HepG2 (cell line): ENCODE results near the gene CCDC120. TPM values are rescaled to one million over a fixed set of nuclear protein-coding genes. Genes with fewer than 3 reads are reported as not detected.

Source experiments
- ATAC-seq: fragments of 200-7000 bp; cut with Tn5 transposase; 3 replicates; pipeline ENCODE4 v1.9.1; 2020; ENCODE audit warnings: mild to moderate bottlenecking, moderate library complexity
- BruUV-seq: library from RNA; stranded (reverse); fragments of 400-500 nt; replicated peaks from 2 replicates; lab custom pipeline; 2021; lab: Mats Ljungman, UMichigan
- CTCF ChIA-PET: fragments of 300-600 bp; formaldehyde crosslinking; extraction: SDS; loops from one replicate; lab custom pipeline; 2021; ENCODE audit warnings: low total read pairs, inconsistent platforms, low intra/inter-chr PET ratio; lab: Yijun Ruan, JAX
- POLR2A ChIA-PET: fragments of 350-600 bp; sonication (Branson Sonifier 250); formaldehyde crosslinking; loops from one replicate; lab custom pipeline; 2020; ENCODE audit warnings: antibody characterized with exemption, inconsistent platforms; lab: Yijun Ruan, JAX
- DNase-seq: peaks from one replicate; pipeline ENCODE4 v3.0.0-alpha.2; 2015; ENCODE audit warnings: low spot score
- FAIRE-seq: peaks from 3 replicates; lab custom pipeline; 2011; peaks lifted over from hg19 to GRCh38; lab: Jason Lieb, UNC
- H2AFZ ChIP-seq: one replicate; pipeline ENCODE4 v1.6.1; 2011; ENCODE audit warnings: low read length, inconsistent platforms
- H3K27ac ChIP-seq: fragments of 300-600 bp; 3 replicates; pipeline ENCODE4 v1.8.0; 2011; ENCODE audit warnings: mixed run types, mild to moderate bottlenecking, mixed read lengths, low read length, inconsistent platforms; ENCODE audit not compliant: insufficient read depth; ENCODE audit errors: extremely low read length
- H3K27me3 ChIP-seq, 2 experiments: fragments of 200-600 bp in 1 of 2; 2 replicates in 1 of 2; 3 replicates in 1 of 2; pipeline versions ENCODE4 v1.6.0 to v1.8.0; 2011; ENCODE audit warnings: low read length in 2 of 2, mild to moderate bottlenecking in 2 of 2, moderate library complexity in 2 of 2, inconsistent platforms in 1 of 2; ENCODE audit not compliant: insufficient read depth in 2 of 2, control insufficient read depth in 1 of 2
- H3K36me3 ChIP-seq, 2 experiments: fragments of 200-600 bp in 1 of 2; replicated peaks in 1 of 2; 2 replicates in 1 of 2; 3 replicates in 1 of 2; pipeline versions ENCODE4 v1.5.1 to v1.8.0; 2011; ENCODE audit warnings: low read length in 2 of 2, inconsistent platforms in 1 of 2; ENCODE audit not compliant: insufficient read depth in 2 of 2, control insufficient read depth in 1 of 2
- H3K4me1 ChIP-seq: 2 replicates; pipeline ENCODE4 v1.5.1; 2012; ENCODE audit warnings: low read length, inconsistent platforms; ENCODE audit not compliant: insufficient read depth
- H3K4me2 ChIP-seq: 2 replicates; pipeline ENCODE4 v1.6.0; 2011; ENCODE audit warnings: low read depth, low read length, inconsistent platforms
- H3K4me3 ChIP-seq, 3 experiments: fragments of 200-600 bp in 1 of 3; sonication (generic), shearing (Covaris generic) in 1 of 3; replicated peaks in 1 of 3; 2 replicates each; pipeline ENCODE4 v1.5.1; 2011 to 2016; ENCODE audit warnings: low read length in 3 of 3, inconsistent platforms in 2 of 3, low read depth in 2 of 3, mild to moderate bottlenecking in 2 of 3, control low read depth in 1 of 3, mixed read lengths in 1 of 3; ENCODE audit not compliant: insufficient read depth in 1 of 3
- H3K79me2 ChIP-seq: one replicate; pipeline ENCODE4 v1.6.1; 2011; ENCODE audit warnings: low read length, inconsistent platforms; ENCODE audit not compliant: insufficient read depth
- H3K9ac ChIP-seq: 2 replicates; pipeline ENCODE4 v1.6.0; 2011; ENCODE audit warnings: mild to moderate bottlenecking, low read depth, low read length, inconsistent platforms; ENCODE audit not compliant: insufficient read depth
- H3K9me3 ChIP-seq: 2 replicates; pipeline ENCODE4 v1.5.1; 2012; ENCODE audit warnings: mild to moderate bottlenecking, low read length
- H4K20me1 ChIP-seq: 2 replicates; pipeline ENCODE4 v1.6.0; 2011; ENCODE audit warnings: inconsistent platforms, mild to moderate bottlenecking, low read length, moderate library complexity; ENCODE audit not compliant: insufficient read depth
- FOXO1 ChIP-seq: sonication (generic); formaldehyde crosslinking; IDR thresholded peaks from 2 replicates; pipeline ENCODE4 v1.4.0; 2020; ENCODE audit warnings: missing genetic modification reagents
- MIER3 ChIP-seq: IDR thresholded peaks from 2 replicates; pipeline ENCODE4 v1.6.1; 2016; ENCODE audit warnings: missing compliant biosample characterization, borderline replicate concordance
- NCOA5 ChIP-seq: sonication (generic); formaldehyde crosslinking; IDR thresholded peaks from 2 replicates; pipeline ENCODE4 v1.4.0; 2020; ENCODE audit warnings: missing genetic modification reagents
- REL ChIP-seq: sonication (generic); formaldehyde crosslinking; conservative IDR thresholded peaks from 2 replicates; pipeline ENCODE4 v1.8.0; 2022; ENCODE audit warnings: mild to moderate bottlenecking, missing genetic modification reagents, moderate library complexity
- ZNF883 ChIP-seq: sonication (generic); formaldehyde crosslinking; IDR thresholded peaks from 2 replicates; pipeline ENCODE4 v1.5.1; 2020; ENCODE audit warnings: mild to moderate bottlenecking, missing genetic modification reagents; ENCODE audit errors: not compliant biosample characterization
- WGBS: methylation state at CpG from one replicate; pipeline ENCODE4 v1.1.6; 2017; ENCODE audit warnings: low lambda C conversion rate; 5-methylcytosine and 5-hydroxymethylcytosine counted together
- in situ Hi-C: cut with HindIII; loops from 2 replicates; pipeline ENCODE4 v1.10.0; 2017; ENCODE audit warnings: low pct_unique_long_range_greater_than_20kb; ENCODE audit not compliant: extremely low pct_ligation_motif_present
- intact Hi-C: fragments of 100-400 bp; cut with micrococcal nuclease; formaldehyde crosslinking; loops from one replicate; pipeline ENCODE4 v1.10.0; 2022; ENCODE audit not compliant: unreplicated experiment
- polyA plus RNA-seq, 8 experiments: library from polyadenylated mRNA; depleted of rRNA in 3 of 8; stranded (reverse) in 7 of 8; unstranded in 1 of 8; fragments of >200 nt; fragmentation: Illumina TruSeq in 4 of 8; extraction: Trizol in 4 of 8; gene quantifications; 2 replicates each; pipeline versions ENCODE4 v1.2.1 to v1.2.3, GENCODE V29; 2011 to 2016; ENCODE audit warnings: low read depth in 4 of 8, missing spikeins in 1 of 8, mixed read lengths in 1 of 8; ENCODE audit not compliant: insufficient read depth in 1 of 8
- total RNA-seq, 5 experiments: library from RNA; depleted of rRNA; stranded (reverse); fragments of >200 nt; fragmentation: Illumina TruSeq; extraction: Trizol; gene quantifications; 2 replicates each; pipeline ENCODE4 v1.2.3, GENCODE V29; 2016; ENCODE audit warnings: low read depth in 1 of 5
- TF ChIP-seq, protein P1 (sequence below), 2 experiments: IDR thresholded peaks; 2 replicates each; pipeline ENCODE4 v1.6.1; 2011 to 2012; ENCODE audit warnings: low read length in 2 of 2, borderline replicate concordance in 1 of 2, low read depth in 1 of 2, mild to moderate bottlenecking in 1 of 2, moderate library complexity in 1 of 2
- TF ChIP-seq, protein P2 (sequence below): sonication (generic); formaldehyde crosslinking; IDR thresholded peaks from 2 replicates; pipeline ENCODE4 v1.4.0; 2020; ENCODE audit warnings: missing genetic modification reagents
- TF ChIP-seq, protein P3 (sequence below): sonication (generic); formaldehyde crosslinking; IDR thresholded peaks from 2 replicates; pipeline ENCODE4 v1.4.0; 2020; ENCODE audit warnings: mild to moderate bottlenecking, missing genetic modification reagents, borderline replicate concordance
- TF ChIP-seq, protein P4 (sequence below): sonication (generic); formaldehyde crosslinking; IDR thresholded peaks from 2 replicates; pipeline ENCODE4 v1.5.0; 2020; ENCODE audit warnings: mild to moderate bottlenecking, missing genetic modification reagents
- TF ChIP-seq, protein P5 (sequence below): sonication (generic); formaldehyde crosslinking; IDR thresholded peaks from 2 replicates; pipeline ENCODE4 v1.4.0; 2020; ENCODE audit warnings: missing genetic modification reagents

Gene CCDC120
- total and polyA plus RNA-seq, 2 of the 13 experiments (the other 11 are each of a cell fraction or from before 2014, with no cell fraction given): 0.89 to 3.2 TPM

DNA sequence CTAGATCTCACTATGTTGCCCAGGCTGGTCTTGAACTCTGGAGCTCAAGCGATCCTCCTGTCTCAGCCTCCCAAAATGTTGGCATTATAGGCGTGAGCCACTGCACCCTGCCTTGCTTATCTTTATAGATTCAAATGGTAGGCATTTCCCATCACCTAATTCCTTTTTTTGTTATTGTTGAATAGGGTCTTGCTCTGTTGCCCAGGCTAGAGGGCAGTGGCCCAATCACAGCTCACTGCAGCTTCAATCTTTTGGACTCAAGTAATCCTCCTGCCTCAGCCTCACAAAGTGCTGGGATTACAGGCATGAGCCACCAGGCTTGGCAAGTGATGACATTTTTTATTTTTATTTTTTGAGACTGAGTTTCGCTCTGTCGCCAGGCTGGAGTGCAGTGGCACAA, 37.6 kb downstream of the CCDC120 start:
- H4K20me1 ChIP-seq: no peaks in the 10 kb centered on the region
- in situ Hi-C loops (no loop called here), intact Hi-C loops (no loop called here)
- ATAC-seq: no peak
- WGBS: 93% methylated on average over 4 of the region's 4 CpGs
- no peaks in the 10 kb centered on the region for H3K36me3 ChIP-seq
- no peak overlapping the region for H2AFZ ChIP-seq
- H3K4me3 ChIP-seq: no peak overlapping the region
- H3K4me1 ChIP-seq: no peaks in the 10 kb centered on the region; the same call in 1 of the 2 replicates
- BruUV-seq: no TSS peak
- H3K9me3 ChIP-seq: no peaks in the 10 kb centered on the region
- no peak for DNase-seq
- no peak for FAIRE-seq
- no peaks in the 10 kb centered on the region for H3K79me2 ChIP-seq
- TF ChIP-seq, protein P1, sequence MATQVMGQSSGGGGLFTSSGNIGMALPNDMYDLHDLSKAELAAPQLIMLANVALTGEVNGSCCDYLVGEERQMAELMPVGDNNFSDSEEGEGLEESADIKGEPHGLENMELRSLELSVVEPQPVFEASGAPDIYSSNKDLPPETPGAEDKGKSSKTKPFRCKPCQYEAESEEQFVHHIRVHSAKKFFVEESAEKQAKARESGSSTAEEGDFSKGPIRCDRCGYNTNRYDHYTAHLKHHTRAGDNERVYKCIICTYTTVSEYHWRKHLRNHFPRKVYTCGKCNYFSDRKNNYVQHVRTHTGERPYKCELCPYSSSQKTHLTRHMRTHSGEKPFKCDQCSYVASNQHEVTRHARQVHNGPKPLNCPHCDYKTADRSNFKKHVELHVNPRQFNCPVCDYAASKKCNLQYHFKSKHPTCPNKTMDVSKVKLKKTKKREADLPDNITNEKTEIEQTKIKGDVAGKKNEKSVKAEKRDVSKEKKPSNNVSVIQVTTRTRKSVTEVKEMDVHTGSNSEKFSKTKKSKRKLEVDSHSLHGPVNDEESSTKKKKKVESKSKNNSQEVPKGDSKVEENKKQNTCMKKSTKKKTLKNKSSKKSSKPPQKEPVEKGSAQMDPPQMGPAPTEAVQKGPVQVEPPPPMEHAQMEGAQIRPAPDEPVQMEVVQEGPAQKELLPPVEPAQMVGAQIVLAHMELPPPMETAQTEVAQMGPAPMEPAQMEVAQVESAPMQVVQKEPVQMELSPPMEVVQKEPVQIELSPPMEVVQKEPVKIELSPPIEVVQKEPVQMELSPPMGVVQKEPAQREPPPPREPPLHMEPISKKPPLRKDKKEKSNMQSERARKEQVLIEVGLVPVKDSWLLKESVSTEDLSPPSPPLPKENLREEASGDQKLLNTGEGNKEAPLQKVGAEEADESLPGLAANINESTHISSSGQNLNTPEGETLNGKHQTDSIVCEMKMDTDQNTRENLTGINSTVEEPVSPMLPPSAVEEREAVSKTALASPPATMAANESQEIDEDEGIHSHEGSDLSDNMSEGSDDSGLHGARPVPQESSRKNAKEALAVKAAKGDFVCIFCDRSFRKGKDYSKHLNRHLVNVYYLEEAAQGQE (IDR thresholded peaks at IDR 0.05; ENCODE audit: borderline replicate concordance in 1 of 2, low read depth in 1 of 2, low read length in 2 of 2): no peak
- no peak for TF ChIP-seq FOXO1 (CRISPR knock-in tag)
- TF ChIP-seq, protein P2, sequence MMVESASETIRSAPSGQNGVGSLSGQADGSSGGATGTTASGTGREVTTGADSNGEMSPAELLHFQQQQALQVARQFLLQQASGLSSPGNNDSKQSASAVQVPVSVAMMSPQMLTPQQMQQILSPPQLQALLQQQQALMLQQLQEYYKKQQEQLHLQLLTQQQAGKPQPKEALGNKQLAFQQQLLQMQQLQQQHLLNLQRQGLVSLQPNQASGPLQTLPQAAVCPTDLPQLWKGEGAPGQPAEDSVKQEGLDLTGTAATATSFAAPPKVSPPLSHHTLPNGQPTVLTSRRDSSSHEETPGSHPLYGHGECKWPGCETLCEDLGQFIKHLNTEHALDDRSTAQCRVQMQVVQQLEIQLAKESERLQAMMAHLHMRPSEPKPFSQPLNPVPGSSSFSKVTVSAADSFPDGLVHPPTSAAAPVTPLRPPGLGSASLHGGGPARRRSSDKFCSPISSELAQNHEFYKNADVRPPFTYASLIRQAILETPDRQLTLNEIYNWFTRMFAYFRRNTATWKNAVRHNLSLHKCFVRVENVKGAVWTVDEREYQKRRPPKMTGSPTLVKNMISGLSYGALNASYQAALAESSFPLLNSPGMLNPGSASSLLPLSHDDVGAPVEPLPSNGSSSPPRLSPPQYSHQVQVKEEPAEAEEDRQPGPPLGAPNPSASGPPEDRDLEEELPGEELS (CRISPR knock-in tag): no peak
- TF ChIP-seq, protein P3, sequence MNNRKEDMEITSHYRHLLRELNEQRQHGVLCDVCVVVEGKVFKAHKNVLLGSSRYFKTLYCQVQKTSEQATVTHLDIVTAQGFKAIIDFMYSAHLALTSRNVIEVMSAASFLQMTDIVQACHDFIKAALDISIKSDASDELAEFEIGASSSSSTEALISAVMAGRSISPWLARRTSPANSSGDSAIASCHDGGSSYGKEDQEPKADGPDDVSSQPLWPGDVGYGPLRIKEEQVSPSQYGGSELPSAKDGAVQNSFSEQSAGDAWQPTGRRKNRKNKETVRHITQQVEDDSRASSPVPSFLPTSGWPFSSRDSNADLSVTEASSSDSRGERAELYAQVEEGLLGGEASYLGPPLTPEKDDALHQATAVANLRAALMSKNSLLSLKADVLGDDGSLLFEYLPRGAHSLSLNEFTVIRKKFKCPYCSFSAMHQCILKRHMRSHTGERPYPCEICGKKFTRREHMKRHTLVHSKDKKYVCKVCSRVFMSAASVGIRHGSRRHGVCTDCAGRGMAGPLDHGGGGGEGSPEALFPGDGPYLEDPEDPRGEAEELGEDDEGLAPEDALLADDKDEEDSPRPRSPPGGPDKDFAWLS (CRISPR knock-in tag): no peak
- TF ChIP-seq REL: no peak
- no peak for TF ChIP-seq ZNF883
- TF ChIP-seq, protein P4, sequence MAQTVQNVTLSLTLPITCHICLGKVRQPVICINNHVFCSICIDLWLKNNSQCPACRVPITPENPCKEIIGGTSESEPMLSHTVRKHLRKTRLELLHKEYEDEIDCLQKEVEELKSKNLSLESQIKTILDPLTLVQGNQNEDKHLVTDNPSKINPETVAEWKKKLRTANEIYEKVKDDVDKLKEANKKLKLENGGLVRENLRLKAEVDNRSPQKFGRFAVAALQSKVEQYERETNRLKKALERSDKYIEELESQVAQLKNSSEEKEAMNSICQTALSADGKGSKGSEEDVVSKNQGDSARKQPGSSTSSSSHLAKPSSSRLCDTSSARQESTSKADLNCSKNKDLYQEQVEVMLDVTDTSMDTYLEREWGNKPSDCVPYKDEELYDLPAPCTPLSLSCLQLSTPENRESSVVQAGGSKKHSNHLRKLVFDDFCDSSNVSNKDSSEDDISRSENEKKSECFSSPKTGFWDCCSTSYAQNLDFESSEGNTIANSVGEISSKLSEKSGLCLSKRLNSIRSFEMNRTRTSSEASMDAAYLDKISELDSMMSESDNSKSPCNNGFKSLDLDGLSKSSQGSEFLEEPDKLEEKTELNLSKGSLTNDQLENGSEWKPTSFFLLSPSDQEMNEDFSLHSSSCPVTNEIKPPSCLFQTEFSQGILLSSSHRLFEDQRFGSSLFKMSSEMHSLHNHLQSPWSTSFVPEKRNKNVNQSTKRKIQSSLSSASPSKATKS (CRISPR knock-in tag): no peak
- TF ChIP-seq NCOA5 (CRISPR knock-in tag): no peak
- no peak for TF ChIP-seq MIER3 (CRISPR knock-in tag)
- TF ChIP-seq, protein P5, sequence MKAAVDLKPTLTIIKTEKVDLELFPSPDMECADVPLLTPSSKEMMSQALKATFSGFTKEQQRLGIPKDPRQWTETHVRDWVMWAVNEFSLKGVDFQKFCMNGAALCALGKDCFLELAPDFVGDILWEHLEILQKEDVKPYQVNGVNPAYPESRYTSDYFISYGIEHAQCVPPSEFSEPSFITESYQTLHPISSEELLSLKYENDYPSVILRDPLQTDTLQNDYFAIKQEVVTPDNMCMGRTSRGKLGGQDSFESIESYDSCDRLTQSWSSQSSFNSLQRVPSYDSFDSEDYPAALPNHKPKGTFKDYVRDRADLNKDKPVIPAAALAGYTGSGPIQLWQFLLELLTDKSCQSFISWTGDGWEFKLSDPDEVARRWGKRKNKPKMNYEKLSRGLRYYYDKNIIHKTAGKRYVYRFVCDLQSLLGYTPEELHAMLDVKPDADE: no peak
- no peaks in the 10 kb centered on the region for H3K27me3 ChIP-seq
- POLR2A ChIA-PET: interaction anchor here (0.7 kb wide), 1 partner anchor 105 kb away, joined by 4 read pairs; no protein-coding TSS in a partner anchor
- H3K9ac ChIP-seq: no peak overlapping the region
- H3K4me2 ChIP-seq: no peak overlapping the region
- H3K27ac ChIP-seq: no peak overlapping the region
- CTCF ChIA-PET: no interaction called here
